GM21526 (cell line): ENCODE data around the gene RABGGTA.

Experiments
- ATAC-seq: cut with Tn5 transposase; IDR thresholded peaks from one replicate; pipeline ENCODE4 v1.9.1; 2021; ENCODE audit warnings: moderate library complexity; ENCODE audit not compliant: unreplicated experiment, low FRiP score

The RABGGTA gene

DNA sequence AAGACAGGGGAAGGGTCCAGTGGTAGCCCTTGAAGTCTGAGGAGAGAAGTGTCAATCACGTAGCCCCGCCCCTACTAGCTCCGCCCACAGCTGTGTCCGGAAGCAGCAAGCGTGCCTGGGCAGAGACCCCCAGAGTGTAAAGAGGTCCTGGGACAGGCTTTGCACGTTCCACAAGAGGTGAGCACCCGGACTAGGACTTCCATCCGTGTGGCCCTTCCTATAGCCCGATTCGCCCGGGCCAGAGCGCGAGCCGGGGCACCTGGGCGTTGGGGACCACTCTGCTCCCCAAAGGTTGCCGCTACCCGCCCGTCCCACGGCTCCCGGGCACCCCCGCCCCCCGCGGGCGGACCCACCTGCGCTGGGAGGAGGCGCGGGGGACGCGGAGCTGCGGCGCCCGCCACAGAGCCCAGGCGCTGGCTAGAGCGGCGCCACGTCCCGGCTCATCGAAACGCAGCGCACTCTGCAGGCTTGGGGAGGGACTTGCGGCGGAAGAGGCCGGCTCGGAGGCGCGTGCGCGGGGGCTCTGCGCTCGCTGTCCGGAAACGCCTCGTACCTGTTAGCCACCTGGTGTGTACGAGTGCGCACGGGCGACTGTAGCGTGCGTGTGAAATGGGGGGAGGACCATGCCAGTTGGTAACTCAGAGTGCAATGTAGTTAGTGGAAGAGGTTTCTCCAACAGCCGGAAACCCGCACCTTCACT lies at the start of gene RABGGTA:
TSS of gene RABGGTA (minus strand) at position 464 of the 700 bp plus-strand sequence. CDS start 482 bp downstream, outside the sequence.
- ATAC-seq = peak; percentile 75

GRCh38 chr14:24317141-24317928 lies 45.9 kb upstream of the RABGGTA start:
- ATAC-seq = no peak

GRCh38 chr14:24316597-24316950 lies 45.2 kb upstream of the RABGGTA start:
- no peak for ATAC-seq

DNA sequence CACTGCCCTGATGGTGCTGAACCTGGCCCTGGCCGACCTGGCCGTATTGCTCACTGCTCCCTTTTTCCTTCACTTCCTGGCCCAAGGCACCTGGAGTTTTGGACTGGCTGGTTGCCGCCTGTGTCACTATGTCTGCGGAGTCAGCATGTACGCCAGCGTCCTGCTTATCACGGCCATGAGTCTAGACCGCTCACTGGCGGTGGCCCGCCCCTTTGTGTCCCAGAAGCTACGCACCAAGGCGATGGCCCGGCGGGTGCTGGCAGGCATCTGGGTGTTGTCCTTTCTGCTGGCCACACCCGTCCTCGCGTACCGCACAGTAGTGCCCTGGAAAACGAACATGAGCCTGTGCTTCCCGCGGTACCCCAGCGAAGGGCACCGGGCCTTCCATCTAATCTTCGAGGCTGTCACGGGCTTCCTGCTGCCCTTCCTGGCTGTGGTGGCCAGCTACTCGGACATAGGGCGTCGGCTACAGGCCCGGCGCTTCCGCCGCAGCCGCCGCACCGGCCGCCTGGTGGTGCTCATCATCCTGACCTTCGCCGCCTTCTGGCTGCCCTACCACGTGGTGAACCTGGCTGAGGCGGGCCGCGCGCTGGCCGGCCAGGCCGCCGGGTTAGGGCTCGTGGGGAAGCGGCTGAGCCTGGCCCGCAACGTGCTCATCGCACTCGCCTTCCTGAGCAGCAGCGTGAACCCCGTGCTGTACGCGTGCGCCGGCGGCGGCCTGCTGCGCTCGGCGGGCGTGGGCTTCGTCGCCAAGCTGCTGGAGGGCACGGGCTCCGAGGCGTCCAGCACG lies 44.6 kb upstream of the RABGGTA start:
- ATAC-seq = no peak

GRCh38 chr14:24315243-24315806 lies 43.9 kb upstream of the RABGGTA start:
- ATAC-seq = no peak

DNA sequence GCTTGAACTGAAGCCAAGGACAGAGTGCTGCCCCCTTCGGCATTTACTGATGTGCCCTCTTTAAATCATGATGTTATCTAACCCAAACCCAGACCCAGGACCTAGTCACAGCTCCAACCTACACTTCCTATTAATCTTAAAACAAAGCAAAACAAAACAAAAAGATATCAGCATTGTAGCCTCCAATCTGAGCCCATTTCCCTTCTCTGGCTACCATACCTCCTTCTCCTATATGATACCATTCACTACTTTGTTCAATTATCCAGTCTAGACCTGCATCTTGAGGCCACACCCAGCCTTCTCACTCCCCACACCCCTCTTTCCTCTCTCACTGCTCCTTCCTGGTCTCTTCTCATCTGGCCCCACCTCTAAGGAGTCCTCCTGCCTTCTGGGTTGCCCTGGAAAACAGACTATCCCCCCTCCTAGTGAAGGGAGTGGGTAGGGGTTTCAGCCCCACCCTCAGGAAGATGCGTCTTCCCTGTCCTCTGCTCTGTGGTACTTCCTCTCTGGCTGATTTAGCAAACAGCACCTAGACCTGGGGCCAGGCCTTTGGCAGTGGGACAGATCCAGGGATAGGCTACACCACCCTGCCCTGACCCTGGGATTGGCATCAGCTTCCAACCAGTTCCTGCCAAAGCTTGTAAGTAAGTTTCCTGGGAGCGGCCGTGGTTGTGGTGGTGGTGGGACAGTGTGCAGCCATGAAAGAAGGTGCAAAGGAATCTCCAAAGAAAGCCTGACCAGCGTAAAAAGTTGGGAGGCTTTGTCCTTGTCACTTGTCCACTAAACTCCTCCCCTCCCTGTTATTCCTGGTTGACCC lies 43.2 kb upstream of the RABGGTA start:
- no peak for ATAC-seq

DNA sequence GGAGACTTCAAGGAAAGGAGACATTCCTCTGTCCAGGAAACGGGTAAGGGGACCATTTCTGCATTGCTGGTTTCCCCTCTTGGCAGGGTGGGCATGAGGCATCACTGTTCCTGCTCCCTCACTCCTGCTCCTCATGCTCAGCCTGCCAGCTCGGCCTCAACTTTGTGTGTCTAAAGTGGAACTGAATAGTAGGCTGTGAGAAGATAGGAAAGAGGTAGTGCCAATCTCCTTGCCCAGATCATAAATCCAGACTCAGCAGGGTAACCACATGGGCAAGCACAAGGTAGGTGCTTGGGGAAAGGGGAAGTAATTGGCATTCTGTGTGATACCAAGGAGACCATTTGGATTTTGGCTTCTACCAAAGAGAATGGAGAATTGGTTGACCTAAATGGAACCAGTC lies 42.5 kb upstream of the RABGGTA start:
- no peak for ATAC-seq

- no peak for ATAC-seq
Observed at GRCh38 chr14:24312736-24313507, 41.5 kb upstream of the RABGGTA start.

DNA sequence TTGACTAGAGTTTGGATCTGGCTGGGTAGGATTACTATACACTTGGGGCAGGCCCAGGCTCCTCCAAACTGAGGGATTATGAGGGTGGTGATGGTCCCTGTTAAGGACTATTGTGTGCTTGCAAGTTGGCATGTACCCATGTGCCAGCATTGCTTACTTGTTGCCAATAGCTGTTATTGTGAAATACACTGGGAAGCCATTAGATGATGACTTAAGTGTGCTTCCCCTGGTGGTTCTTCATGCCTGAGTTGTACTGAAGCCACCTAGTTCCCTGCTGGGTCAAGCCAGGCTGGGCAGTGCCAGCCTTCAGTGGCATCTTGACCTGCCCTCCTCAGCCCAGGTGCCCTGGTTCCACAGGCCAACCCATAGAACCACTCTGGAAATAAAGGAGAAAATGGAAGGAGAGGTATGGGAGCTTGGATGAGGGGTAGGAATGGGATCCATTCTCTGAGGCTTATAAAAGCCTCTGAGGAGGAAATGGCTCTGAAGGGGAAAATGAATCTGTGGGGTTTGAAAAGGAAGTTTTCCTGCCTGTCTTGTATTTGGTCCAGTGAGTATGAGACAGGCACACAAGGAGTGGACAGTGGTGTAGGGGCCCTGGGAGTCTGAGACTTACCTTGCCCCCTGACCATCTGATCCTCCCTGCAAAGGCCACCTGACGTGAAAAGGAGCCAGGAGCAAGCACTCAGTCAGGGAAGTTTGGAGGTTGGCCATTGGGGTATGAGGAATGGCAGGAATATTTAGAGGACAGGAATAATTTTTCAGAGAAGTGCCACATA lies 40.6 kb upstream of the RABGGTA start:
- ATAC-seq = no peak

GRCh38 chr14:24310646-24311604 lies 39.5 kb upstream of the RABGGTA start, which contains the start of gene LTB4R:
LTB4R (plus strand) TSS chr14:24311502; CDS start chr14:24315652, 4,150 bp downstream.
- peak; percentile 63 for ATAC-seq

GRCh38 chr14:24310265-24310645 lies 38.9 kb upstream of the RABGGTA start:
- no peak for ATAC-seq

- no peak for ATAC-seq
Observed at GRCh38 chr14:24309538-24310264, 38.3 kb upstream of the RABGGTA start, which contains the start of gene LTB4R2. LTB4R2 (plus strand) TSS chr14:24310140; CDS start chr14:24310665, 525 bp downstream.

DNA sequence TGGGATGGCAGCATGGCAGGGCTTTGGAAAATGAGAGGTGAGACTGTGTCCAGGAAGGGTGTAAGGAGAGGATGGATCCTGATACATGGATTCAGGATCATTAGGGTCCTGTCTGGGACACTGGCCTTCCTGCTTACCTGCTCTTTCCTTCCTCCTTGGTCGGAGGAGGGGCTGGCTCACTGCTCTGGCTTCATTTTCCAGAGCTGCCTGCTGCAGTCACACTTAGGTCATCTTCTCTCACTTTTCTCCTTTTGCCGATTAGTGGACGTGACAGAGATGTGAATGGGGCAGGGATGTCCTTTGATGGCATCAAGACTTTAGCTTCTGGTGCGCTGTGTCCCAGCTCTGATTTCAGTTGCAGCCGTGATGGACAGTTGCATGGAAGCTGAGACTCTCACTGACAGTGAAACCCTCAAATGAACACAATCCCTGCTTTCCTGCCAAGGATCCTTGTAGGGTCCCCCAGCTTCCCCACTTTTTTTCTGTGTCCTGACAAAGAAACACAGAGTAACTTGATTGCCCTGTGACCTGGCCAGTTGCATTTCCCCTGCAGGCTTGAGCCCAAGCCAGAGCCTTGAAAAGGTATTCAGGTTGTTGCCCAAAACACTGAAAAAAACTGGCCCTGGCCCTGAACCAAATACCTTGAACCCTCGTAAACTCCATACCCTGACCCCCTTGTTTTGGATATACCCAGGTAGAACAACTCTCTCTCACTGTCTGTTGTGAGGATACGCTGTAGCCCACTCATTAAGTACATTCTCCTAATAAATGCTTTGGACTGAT lies 37.1 kb upstream of the RABGGTA start:
- no peak for ATAC-seq

- ATAC-seq = no peak
Observed at GRCh38 chr14:24307575-24308341, 36.4 kb upstream of the RABGGTA start, which contains the start of gene CIDEB. CIDEB (minus strand) TSS chr14:24307977; CDS start chr14:24307858, 119 bp downstream.

DNA sequence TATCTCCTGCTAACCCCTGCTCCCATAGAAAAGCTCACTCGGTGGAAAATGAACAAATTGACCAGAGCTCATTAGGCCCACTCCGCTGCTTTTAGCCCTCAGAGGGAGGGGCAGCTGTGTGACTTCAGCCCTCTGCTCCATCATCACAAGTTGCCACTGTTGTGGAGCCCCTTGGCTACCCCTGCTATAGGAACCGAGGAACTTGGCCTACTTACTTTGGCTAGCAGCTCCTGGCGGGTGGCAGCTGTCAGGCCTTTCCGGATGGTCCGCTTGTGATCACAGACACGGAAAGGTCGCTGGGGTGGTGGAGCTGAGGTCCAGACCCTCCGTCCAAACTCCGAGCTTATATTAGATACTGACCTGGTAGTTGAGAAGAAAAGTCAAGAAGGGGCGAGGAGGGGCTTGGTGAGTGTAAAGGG lies 35.8 kb upstream of the RABGGTA start:
- no peak for ATAC-seq
